OCI-LY7 (cell line): ENCODE results near the gene SRGAP2B.
"Not testable (repeated sequence)": the region's sequence is repeated elsewhere in the genome, so short reads cannot be mapped to it uniquely, and the experiment has no call there.

Source experiments
- CTCF ChIP-seq: fragments of 200-600 bp; sonication (generic); conservative IDR thresholded peaks from 2 replicates; pipeline ENCODE4 v1.5.1; 2014; ENCODE audit warnings: mild to moderate bottlenecking, antibody characterized with exemption, low read length, moderate library complexity, mixed read lengths
- EZH2phosphoT487 ChIP-seq: fragments of 200-600 bp; sonication (generic); IDR thresholded peaks from 2 replicates; pipeline ENCODE4 v1.6.1; 2018; ENCODE audit warnings: low read depth, borderline replicate concordance, mild to moderate bottlenecking, mixed run types, antibody characterized with exemption, low read length, moderate library complexity, mixed read lengths

- not testable (repeated sequence) for TF ChIP-seq CTCF, EZH2phosphoT487
These were observed 14.9 kb downstream of the SRGAP2B start for GRCh38 chr1:145080193-145080592.
